KOPT-K1 (cell line): ENCODE results near the gene NBEAL1.
"Not testable (repeated sequence)": the region's sequence is repeated elsewhere in the genome, so short reads cannot be mapped to it uniquely, and the experiment has no call there.

Experiments used
- H3K27ac ChIP-seq: fragments of 200-600 bp; sonication (generic); 2 replicates; pipeline ENCODE4 v1.5.1; 2016; ENCODE audit warnings: antibody characterized with exemption, mild to moderate bottlenecking, low read depth, low read length; ENCODE audit not compliant: poor library complexity, severe bottlenecking
- H3K36me3 ChIP-seq: fragments of 200-600 bp; sonication (generic); 2 replicates; pipeline ENCODE4 v1.5.1; 2017; ENCODE audit warnings: antibody characterized with exemption, mild to moderate bottlenecking, low read length, moderate library complexity; ENCODE audit not compliant: insufficient read depth
- H3K9me3 ChIP-seq: fragments of 200-600 bp; sonication (generic); 2 replicates; pipeline ENCODE4 v1.5.1; 2017; ENCODE audit warnings: antibody characterized with exemption, low read length, mild to moderate bottlenecking; ENCODE audit not compliant: insufficient read depth, poor library complexity, severe bottlenecking

The NBEAL1 gene

GRCh38 chr2:203014456-203015199, at the start of gene NBEAL1:
Gene NBEAL1 (plus strand): TSS chr2:203014875. CDS start chr2:203016385, 1,510 bp downstream.
- Histone ChIP-seq H3K36me3 (no peaks in the 10 kb centered on the region), H3K27ac (peak within 1 kb of the TSS; percentile 46), H3K9me3 (no peaks in the 10 kb centered on the region)

DNA sequence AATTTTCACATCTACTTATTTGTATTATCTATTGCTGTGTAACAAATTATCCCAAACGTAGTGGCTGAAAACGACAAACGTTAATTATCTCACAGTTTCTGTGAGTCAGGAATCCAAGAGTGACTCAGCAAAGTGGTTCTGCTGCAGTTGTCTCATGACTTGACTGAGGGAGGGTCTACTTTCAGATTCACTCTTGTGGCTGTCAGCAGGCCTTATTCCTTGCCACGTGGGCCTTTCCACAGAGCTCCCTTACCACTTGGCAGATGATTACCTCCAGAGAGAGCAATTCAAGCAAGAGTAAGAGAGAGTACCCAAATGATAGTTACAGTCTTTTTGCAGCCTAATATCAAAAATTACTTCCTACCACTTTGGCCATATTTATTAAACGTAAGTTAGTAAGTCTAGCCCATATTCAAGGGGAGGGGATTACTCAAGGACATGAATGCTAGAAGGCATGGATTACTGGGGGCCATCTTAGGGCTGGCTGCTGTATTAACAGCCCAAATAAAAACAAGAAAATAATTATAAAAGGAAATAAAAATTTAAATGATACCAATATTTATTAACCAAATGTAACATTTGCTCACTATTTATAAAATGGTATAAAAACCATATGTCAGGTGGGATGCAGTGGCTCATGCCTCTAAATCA, 48.7 kb upstream of the NBEAL1 start:
- Histone ChIP-seq H3K27ac (peak overlapping the region; percentile 34), H3K9me3 (no peaks in the 10 kb centered on the region), H3K36me3 (no peaks in the 10 kb centered on the region; the same call in 1 of the 2 replicates)

GRCh38 chr2:202969404-202969803, 45.3 kb upstream of the NBEAL1 start:
- H3K9me3 ChIP-seq, H3K36me3 ChIP-seq, H3K27ac ChIP-seq: not testable (repeated sequence)

- Histone ChIP-seq H3K27ac (no peak overlapping the region), H3K36me3 (0 out of 2 replicates have a peak, but pooled peaks cover 10% of the 10 kb centered on the region), H3K9me3 (no peaks in the 10 kb centered on the region)
These were observed 37.9 kb upstream of the NBEAL1 start for GRCh38 chr2:202976809-202977208.

GRCh38 chr2:202982779-202983491, 31.7 kb upstream of the NBEAL1 start:
- H3K9me3 ChIP-seq, result no peaks in the 10 kb centered on the region
- H3K27ac ChIP-seq, result no peak overlapping the region
- H3K36me3 ChIP-seq, result peaks cover 4% of the 10 kb centered on the region

DNA sequence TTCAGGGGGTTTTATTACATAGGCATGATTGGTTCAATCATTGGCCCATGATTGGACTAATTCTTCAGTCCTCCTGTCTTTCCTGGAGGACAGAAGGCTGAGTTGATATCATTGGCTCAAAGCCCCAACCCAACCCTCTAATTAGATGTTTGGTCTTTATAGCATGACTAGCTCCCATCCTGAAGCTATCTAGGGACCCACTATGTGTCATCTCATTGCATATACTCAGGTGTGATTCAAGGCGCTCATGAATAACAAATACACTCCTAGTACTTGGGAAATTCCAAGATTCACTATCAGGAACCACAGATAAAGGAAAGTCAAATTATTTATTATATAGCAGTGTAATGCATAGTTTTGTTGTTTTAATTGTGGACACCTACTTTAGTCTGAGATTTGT, 24.9 kb upstream of the NBEAL1 start:
- Histone ChIP-seq H3K9me3 (no peaks in the 10 kb centered on the region), H3K36me3 (no peaks in the 10 kb centered on the region), H3K27ac (no peak overlapping the region)

DNA sequence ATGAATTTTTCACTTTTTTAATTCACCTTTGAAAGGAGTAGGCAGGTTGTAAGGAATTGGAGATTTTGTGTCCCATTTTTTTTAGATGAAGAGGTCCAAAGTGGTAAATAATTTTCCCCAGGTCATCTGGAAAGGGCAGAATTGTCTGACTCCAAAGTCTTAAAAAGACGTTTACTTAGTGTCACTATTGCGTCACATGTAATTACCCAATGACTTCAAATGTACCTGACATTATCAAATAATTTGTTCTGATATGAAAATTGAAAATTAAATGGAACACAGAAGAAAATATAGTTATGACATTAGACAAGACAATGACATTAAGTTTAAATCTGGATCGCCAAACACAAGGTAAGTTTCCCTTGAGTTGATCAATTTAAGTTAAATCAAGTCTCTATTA, 24.2 kb upstream of the NBEAL1 start:
- H3K36me3 ChIP-seq, result no peaks in the 10 kb centered on the region
- H3K9me3 ChIP-seq, result no peaks in the 10 kb centered on the region
- H3K27ac ChIP-seq, result no peak overlapping the region

- H3K27ac ChIP-seq, H3K36me3 ChIP-seq, H3K9me3 ChIP-seq: not testable (repeated sequence)
These were observed 17.6 kb upstream of the NBEAL1 start for GRCh38 chr2:202997113-202997512.

DNA sequence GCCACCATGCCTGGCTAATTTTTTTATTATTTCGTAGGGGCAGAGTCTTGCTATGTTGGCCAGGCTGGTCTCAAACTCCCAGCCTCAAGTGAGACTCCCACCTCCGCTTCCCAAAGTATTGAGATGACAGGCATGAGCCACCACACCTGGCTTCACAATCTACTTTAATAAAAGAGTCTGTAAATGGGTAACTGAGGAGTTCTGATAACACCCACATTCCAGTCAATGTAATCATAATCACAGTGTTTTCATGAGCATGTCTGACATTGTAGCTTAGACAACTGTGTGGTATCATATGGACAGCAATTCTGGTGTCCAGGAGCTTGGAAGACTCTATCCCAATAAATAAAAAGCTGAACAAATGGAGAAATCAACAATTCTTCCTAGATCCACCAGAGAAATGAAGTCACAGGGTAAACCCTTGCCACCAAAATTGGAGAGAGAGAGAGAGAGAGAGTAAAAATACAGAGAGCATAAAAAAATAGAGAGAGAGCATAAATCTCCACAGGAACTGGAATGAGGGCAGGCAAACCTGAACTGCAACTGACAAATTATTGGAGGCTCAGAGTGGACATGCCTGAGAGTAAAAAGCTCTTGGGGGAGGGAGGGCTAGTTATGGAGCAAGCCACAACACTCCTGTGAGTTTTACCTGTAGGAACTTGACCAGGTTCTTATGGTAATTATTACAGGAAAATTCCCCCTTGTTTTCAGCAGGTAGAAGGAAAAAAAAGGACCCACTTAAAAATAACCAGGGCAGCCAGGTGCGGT, 12.4 kb upstream of the NBEAL1 start:
- no peaks in the 10 kb centered on the region for H3K36me3 ChIP-seq
- no peak overlapping the region for H3K27ac ChIP-seq
- H3K9me3 ChIP-seq, result no peaks in the 10 kb centered on the region

- no peaks in the 10 kb centered on the region for H3K9me3 ChIP-seq
- H3K36me3 ChIP-seq, result no peaks in the 10 kb centered on the region
- no peak overlapping the region for H3K27ac ChIP-seq
These were observed 11.0 kb upstream of the NBEAL1 start for GRCh38 chr2:203003716-203004115.

DNA sequence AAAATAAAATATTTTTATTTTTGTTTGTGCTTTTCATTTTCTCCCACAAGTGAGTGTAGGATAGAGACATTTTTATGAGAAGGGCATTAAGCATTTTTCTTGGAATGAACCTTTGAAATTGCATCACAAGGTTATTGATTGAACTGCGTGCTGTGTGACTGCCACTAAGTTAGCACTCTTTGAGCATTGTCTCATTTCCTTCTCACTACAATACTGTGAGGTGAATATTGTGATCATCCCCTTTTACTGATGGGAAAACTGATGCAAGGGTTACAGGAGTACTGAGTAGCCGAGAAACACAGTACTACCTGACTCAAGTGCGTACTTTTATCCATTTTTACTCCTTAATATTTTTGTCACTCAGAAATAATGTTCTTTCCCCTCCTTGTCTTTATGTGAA, 2.0 kb downstream of the NBEAL1 start:
- H3K27ac ChIP-seq, result no peak overlapping the region
- no peaks in the 10 kb centered on the region for H3K36me3 ChIP-seq
- H3K9me3 ChIP-seq, result no peaks in the 10 kb centered on the region

DNA sequence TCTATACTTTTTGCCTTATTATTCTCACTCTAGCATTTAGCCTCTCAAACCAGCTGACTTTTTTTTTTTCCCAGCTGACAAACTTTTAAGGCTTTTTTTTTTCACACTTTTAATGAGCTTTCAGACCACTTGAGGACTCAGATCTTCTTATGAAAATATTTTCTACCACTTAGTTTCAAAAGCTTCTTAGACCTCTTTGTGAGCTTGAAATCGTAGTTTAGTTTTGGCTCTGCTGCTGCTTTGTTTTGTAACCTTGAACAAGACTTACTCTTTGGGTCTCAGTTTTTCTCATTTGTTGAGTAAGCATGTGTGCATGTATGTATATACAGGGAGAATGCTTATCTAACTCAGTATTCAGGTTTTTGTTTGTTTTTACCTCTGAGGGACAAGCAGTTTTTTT, 3.5 kb downstream of the NBEAL1 start:
- Histone ChIP-seq H3K36me3 (no peaks in the 10 kb centered on the region), H3K9me3 (no peaks in the 10 kb centered on the region), H3K27ac (no peak overlapping the region)

GRCh38 chr2:203019142-203019541, 4.5 kb downstream of the NBEAL1 start:
- Histone ChIP-seq H3K9me3 (no peaks in the 10 kb centered on the region), H3K27ac (no peak overlapping the region), H3K36me3 (no peaks in the 10 kb centered on the region)

DNA sequence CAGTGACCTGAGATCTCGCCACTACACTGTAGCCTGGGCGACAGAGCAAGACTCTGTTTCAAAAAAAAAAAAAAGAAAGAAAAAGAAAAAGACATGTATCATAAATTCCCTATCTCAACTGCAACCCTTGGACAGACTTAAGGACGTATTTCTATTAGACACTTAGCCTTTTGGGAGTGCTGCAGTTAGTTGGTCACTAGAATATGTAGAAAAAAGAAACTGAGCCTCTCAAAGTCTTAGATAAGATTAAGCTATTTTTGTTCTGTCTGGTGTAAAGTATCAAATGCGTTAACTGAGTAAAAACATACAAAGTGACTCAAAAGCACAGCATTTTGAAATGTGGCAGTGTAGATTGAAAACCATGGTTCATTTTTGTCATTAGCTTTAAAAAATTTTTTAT, 7.3 kb downstream of the NBEAL1 start:
- Histone ChIP-seq H3K36me3 (no peaks in the 10 kb centered on the region), H3K9me3 (no peaks in the 10 kb centered on the region), H3K27ac (no peak overlapping the region)

- Histone ChIP-seq H3K9me3 (no peaks in the 10 kb centered on the region), H3K27ac (no peak overlapping the region), H3K36me3 (no peaks in the 10 kb centered on the region)
These were observed 8.1 kb downstream of the NBEAL1 start for GRCh38 chr2:203022751-203023150.
